C1 segment of cervical spinal cord (tissue), 14 donors: ENCODE measurements around the gene NWD2.

ENCODE experiments used
- DNase-seq, 14 donors: peaks; one replicate each; lab custom pipeline; 2025; lab: John Stamatoyannopoulos, UW

NWD2 gene

DNA sequence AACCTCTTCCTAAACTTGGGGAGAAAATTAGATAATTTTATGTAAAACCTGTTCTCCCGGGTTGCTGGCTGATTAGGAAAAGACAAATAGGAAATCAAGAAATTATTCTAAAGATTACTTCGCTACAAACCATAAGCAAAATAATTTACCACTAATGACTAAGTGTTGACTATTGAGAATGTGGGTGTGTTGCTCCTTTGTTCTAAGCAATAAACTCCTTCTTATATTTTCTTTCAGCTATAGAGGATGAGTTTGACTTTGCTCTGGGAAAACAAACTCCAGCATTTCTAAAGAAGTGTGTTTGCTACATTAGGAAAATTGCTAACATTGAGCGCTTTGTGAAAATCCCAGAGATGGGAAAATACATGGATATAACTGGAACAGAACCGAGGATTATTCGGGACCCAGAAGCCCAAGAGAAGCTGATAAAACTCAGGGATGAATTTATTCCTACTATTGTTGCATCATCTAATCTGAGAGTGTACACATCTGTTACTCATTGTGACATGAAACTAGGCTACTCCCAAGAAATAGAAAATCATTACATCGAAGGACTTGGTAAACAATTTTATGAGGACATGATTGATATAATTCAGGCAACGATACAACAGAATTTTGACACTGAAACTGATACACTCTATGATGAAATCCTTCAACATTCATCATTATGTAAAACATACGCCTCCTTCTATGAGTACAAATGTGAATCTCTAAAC is 194.2 kb downstream of the NWD2 start:
- no peak for DNase-seq

DNA sequence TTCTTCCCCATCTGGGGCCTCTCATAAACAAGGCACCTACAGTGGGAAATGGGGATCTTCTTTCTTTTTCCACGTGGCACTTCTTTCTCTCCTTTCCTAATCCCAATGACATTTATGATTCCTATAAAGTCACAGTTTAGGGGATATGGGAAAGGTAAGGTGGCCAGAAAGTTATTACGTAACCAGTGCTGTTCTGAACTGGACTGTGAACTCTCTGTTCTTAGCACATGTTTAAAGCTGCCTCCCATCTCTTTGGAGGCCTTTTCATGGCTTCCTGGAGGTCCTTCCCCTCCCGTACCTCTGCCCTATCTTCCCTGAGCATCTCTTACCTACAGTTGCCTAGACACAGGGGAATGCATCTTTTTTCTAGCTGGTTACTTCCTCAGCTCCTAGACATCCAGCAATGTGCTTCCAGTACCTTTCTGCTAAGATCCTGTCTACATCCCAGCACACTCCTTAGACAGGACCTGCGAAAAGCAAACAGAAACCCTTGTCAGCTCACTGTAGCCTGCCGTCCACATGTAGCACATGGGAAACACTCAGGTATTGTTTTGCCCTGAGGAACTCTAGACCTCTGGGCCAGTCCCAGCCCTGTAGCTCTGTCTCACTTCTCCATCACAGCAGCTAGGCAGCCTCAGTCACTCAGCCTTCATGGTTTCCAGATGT is 195.4 kb downstream of the NWD2 start:
- no peak for DNase-seq

DNA sequence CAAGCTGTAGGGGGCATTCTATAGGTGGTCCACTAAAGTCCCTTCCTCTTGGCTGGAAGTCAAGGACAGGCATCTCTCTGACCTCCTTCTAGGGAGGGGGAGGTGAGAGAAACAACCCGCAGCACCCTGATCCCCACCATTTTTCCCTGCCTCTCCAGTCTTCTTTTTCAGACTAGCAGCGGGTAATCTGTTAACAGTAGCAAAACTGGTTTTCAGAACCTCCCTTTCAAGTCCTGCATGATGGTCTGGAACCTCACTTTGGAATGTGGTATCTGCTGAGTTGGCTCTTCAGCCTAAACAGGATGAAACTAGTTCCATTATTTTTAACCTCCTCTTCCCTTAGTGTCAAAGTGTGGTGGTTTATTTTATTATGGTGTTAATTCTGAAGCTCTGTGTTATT is 196.0 kb downstream of the NWD2 start:
- no peak for DNase-seq

DNA sequence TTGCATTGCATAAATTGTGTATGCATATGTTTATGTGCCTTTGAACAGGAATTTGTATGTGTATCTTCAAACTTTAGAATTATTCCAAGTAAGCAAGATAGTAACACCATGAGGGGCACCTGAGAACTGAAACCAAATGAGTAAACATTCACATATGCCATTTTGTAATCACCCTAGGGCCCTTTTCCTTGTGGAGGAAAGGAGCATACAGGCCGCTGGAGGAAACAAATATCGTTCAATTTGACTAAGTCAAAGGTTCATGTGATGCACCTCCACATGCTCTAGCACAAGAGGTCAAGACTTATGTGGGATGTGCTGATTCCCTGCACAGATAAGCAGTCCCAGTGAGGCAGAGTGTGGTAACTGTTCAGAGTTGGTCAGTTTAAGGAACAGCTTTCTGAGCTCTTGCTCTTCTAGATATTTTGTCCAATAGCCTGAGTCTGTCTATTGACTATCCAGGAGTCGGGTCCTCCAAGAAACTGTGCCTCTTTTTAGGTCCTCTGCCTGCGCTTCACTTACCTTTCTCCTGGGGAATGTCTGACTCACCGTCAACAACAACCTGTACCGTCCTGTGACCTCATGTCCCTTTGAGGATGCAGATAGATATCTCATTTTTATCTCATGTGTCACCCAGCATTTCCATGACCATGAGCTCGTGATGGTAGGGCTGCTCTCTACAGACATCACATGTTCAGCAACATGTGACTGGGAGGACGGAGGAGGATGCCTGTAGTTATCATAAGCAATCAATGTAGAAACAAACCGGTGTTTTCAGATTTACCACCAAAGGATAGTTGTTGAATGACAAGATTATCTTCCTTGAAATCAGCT is 196.9 kb downstream of the NWD2 start:
- DNase-seq, result no peak

DNA sequence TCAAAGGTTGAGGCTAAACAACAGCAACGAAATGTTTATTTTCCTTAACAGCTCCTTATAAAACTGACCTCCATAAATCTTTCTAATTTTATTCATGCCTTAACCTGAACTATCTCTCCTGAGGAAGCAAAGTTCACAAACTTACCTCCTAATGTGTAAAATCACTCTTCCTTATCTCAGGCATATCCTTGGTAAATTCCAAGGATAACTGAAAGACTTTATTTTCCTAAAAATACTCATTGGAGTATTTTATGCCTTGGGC is 197.4 kb downstream of the NWD2 start:
- DNase-seq, result no peak

DNA sequence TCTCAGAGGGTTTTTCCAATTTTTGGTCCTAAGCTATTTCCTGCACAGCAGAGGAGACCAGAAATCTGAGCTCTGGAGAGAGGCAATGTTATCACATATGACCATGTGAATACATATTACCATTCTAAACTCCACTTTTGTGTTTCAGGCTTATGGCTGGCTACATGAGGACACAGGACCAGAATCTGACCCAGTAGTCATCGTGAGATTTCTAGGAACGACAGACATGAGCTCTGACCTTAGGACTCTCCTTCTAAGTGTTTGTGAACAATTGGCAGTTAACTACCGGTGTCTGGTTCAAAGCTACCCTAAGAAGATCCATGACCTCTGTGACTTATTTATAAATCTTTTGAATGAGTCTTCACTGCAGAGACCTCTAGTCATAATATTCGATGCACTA is 198.6 kb downstream of the NWD2 start:
- DNase-seq, result no peak

DNA sequence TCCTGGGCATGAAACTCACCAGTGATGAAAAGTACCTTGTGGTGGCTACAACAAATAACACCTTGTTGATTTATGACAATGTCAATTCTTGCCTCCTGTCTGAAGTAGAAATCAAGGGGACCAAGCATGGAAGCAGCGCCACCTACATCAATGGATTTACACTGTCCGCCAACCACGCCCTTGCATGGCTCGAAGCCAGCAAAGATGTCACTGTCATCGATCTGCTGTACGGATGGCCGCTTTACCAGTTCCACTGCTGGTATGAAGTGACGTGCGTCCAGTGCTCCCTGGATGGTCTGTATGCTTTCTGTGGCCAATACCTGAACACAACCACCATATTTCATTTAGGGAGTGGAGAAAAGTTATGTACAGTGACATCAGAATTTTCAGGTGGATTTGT is 200.5 kb downstream of the NWD2 start:
- DNase-seq, result no peak

DNA sequence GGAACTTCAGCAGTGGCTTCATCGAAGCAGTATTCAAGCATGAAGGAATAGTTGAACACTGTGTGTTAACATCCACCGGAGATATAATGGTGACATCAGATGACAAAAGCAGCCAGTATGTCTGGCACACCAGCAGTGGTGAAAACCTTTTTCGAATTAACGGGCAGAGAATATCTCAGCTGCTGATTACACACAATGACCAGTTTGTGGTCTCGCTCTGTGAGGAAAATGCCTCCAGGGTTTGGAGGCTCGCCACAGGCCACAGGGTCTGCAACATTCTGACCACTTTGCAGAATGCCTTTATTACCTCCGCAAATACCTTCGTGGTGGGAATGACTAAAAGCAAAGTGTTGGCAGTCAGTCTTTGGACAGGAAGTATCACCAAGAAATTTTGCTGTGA is 201.5 kb downstream of the NWD2 start:
- no peak for DNase-seq

DNA sequence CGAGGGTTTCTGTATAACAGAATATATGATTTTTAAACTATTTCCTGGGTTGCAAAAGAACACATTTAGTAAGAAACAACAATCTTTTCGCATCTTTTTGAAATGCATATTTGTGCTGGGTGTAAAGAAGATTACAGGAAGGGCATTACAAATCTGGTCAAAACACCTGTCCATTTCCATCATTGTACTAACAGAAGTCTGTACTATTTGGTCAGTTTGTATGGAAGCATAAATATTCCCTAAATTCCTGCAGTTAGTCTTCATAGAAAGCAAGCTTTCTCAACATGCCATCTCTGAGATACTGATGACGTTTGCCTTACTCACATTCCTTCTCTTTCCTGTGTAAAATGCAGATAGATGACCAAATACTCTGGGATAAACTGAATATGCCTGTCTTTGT is 203.3 kb downstream of the NWD2 start:
- no peak for DNase-seq

DNA sequence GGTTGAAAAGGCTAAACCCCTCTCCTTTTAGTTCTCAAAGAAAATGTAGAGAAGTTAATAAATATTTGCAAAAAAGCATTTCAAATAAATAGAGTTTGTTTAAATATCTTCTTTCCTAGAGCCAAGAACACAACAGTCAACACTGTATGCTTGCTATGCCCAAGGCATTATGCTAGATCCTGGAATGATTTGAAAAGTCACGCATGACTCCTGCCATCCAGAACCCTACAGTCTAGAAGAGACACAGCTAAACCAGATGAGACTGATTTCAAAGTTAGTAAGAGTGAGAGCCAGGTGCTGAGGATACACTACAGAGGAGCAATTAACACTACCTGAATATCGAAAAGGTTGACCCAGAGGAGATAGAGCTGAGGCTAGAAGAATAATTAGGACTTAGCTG is 205.8 kb downstream of the NWD2 start:
- DNase-seq, result no peak

DNA sequence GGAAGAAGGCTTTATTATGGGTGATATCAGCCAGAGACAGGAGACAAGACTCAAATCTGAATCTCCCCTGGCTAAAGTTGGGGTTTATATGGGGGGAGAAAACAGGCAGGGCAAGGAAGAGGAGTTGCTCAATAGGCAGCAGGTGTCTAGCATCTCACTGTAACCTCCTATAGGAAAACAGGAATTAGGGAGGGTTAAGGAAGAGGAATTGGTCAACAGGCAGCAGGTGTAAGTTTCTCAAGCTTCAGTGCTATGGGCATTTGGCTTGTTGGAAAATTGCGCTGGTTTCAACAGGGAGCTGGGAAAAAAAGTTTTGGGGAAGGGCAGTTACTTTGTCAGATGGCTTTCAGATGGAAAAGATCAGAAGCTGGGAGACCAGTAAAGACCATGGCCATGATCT is 206.4 kb downstream of the NWD2 start:
- DNase-seq, result no peak

DNA sequence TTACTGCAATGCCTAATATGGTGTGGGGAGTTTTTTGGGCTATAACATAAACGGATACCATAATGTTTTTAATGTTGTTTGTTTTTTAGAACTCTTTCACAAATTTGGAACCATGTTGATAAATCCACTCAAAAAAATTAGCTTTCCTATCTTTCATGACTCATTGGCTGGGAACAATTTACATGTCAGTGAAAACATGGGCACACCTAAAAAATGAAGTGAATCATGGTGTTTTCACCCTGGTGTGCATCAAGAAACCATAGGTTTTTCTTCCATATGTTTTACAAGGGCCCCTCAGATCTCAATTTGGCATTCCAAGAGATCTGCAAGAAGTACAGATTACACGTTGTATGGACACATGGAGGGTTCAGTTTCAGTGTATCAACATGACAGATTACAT is 207.1 kb downstream of the NWD2 start:
- DNase-seq, result no peak

DNA sequence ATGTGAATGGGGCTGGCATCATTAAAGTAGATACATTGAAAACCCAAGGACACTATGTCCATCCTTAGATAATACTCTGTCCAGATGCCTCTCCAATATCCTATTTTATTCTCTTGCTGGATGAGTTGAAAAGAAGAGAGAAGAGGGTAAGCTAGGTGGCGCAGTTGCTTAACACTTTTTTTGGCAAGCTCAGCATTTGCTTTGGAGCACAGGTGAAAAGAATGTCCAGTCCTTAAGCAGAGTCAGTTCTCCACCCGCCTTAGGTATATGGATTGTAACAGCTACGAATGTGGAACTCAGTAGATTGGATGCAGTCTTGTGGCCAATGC is 208.4 kb downstream of the NWD2 start:
- peak in 8 of 14 donors; percentile 21 to 76 (median 68) for DNase-seq

DNA sequence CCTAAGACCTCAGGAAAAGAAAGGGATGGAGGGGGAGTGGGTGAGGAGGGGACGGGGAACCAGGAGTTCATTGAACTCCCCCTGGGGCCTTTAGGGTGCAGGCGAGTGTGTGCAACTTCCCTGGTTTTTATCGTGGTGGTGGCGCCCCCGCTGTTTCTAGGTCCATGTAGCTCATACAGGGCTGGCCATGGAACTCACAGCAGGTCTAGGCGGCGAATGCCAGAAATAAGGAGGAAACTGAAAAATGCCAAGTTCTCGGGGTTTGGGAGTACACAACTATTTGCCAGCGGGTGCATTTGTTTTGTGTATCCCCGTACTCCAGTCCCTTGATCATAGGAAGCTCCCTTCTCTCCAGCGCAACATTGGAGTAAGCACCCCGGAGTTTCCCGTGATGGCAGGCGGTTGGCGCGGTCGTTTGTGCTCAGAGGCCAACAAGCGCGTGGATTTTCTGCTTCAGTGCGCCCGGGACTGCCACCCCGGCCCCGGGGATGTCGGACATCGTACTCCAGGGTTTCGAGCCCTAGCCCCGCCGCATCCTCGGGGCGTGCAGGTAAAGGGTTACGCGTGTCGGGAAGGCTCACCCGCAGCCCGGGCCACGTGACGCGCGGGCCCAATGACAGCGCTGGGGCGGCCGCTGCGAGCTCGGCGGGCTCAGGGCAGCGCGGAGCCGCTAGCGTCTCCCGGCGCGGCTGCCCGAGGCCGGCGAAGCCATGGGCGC is 208.9 kb downstream of the NWD2 start:
- peak in 13 of 14 donors; percentile 36 to 78 (median 72) for DNase-seq

DNA sequence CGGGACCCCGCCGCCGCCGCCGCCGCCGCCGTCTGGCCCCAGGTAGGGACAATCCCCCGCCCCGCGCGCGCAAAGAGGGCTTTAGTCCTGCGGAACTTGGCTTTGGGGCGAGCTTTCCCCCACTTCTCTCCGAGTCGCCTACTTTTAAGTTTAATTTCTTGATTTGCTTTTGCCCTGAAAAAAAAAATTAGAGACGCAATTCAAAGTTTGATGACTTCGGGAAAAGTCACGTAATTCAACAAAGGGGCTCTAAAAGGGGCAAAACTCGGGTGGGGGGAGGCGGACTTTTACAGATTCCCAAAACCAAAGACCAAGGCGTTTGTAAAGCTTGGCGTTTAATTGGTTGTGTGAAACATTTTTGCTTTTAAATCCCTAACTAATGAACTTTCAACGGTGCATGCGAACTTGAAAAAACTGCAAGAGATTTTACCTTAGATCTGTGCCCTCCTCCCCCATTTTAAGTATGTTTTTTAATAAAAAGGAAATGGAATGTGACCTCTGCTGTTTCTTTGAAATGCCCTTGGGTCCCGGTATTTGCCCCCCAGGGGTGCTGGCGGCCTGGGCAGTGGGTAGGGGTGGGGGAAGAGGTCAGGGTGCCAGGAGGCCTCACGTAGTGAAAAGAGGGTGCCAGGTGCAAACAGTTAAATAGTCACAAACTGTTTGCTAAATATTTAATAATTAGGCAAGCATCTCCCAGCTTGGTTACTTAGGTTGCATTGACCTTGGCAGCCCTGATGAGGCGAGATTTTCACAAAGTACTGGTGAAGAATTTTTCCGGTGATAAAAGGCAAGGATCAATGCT is 209.7 kb downstream of the NWD2 start:
- DNase-seq, result no peak

DNA sequence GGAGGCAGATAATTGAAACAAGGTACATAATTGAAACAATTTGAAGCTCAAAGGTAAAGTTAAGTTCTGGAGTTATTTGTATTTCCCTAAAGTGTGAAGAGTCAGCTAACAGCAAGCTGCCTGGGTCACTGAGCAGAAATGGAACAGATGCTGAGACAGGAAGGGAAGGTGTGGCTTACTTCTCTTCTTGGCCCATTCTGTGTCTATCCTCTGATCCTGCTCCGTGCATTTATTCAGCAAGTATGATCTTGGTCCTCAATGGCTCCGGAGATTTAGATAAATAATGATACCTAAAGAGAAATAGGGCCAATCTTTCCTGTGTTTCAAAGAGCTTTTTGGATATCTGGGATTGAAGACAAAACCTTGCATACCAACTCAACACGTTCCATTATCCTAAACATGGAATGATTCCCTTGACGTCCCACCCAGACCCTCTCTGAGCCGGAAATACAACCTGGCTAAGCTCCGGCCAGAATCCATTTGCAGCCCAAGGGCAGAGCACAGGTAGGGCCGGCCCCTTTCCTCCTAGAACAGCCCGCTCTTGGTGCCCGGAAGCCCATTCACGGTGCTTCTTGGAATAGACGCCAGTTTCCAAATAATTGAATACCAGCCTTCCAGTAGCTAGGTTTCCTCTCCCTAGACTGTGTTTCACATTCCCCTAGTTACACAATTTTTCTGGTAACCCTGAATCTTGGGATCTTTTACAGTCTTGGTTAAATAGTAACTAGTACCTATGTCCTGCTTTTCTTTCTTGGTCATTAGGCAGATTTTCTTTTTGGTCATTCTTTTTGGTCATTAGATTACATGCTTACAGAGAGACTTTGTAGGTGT is 211.0 kb downstream of the NWD2 start:
- peak in 2 of 14 donors; percentile 7 to 31 for DNase-seq

DNA sequence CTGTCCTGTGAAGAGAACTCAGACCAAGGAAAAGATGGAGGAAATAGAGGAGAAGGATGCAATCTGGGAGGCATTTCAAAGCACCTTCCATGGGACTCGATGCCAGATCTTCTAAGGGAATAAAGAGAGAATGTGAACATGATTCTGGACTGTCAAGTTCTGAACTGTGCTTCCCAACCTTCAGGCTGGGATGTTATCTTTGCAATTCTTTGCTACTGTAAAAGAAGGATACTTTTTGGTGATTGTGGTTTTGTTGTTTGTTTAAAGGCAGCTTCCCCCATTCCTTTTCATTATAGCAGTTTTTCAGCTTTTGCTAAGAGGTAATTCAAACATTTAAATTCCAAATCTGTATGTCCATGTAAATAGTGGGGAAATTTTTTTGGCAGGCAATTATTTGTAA is 217.3 kb downstream of the NWD2 start:
- DNase-seq, result no peak

DNA sequence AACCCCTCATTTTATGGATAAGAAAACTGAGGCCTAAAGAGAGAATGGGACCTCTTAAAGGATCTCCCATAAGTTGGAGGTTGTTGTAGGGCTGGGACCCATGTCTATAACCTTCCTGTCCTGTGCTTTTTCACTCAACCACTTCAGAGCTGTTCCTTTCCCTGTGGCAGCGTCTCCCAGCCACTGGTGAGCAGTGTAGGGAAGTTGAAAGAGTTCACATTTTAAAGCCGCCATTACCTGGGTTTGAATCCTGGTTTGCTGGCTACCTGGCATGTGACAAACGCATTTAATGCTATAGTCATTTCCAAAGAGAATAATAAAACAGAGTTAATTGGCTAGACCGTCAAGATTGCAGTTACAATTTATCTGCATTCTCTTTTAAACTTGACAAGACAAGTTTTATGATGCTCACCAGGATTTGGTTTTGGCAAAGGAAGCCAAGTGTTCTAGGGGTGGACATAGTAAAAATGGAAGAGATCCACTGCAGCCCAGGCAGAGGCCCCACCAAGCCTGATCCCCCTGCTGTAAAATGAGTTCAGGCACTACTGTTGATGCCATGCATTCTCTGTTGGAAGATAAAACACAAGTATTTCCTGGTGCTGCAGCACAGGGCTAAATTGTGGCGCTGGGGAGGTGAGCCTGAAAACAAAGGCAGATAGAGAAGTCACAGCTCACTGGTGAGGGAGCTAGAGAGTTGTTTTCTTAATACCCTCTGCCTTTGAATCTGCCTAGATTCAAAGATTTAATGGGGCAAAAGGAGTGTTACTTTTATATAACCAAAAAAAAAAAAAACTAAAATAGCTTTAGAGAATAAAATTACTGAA is 218.7 kb downstream of the NWD2 start:
- DNase-seq, result no peak

DNA sequence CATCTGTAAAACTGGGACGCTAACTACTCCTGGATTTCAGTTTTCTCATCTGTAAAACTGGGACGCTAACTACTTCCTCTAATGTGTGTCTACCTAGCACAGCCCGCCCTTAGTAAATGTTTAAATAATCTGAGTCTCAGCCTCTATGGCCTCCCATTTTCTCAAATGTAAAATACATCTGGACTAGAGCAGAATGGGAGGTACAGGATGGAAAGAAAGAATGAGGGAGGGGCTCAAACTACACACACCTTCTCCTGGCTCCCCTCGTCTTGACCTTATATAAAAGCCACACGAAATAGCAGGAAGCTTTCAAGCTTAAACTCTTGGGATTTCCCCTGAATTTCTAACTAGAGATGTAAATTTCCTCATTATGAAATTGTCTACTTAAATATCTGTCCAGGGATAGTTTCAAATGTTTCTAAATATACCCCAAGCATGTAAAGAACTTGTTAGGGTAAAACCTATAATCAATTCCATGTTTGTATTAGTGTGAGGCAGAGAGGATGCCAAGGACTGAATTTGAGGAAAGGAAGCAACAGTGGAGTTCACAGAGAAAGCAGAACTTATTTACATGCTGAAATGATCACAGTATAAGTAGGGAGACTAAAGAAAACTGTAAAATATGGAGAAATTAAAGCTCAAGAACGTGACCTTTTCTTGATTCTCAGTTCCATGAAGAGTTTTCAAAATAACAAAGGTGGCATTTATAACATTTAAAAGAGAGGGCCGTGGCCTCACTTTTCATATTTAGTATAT is 220.0 kb downstream of the NWD2 start:
- DNase-seq, result no peak
